Type B pancreatic cell (in vitro differentiated cells): ENCODE results near the gene DNMT3B. TPM values are rescaled to one million over a fixed set of nuclear protein-coding genes. Genes with fewer than 3 reads are reported as not detected.

Source experiments
- DNase-seq: peaks from one replicate; pipeline ENCODE4 v3.0.0; 2021; ENCODE audit warnings: mixed read lengths; ENCODE audit not compliant: unreplicated experiment; ENCODE audit errors: extremely low spot score
- H3K27ac Mint-ChIP-seq: 2 replicates; pipeline ENCODE4 v1.8.0; 2021; ENCODE audit warnings: mild to moderate bottlenecking, mixed read lengths
- H3K27me3 Mint-ChIP-seq: 2 replicates; pipeline ENCODE4 v1.8.0; 2021; ENCODE audit warnings: mixed read lengths
- H3K36me3 Mint-ChIP-seq: 2 replicates; pipeline ENCODE4 v1.8.0; 2021; ENCODE audit warnings: mixed read lengths
- H3K4me1 Mint-ChIP-seq: one replicate; pipeline ENCODE4 v1.8.0; 2021; ENCODE audit warnings: mixed read lengths; ENCODE audit not compliant: unreplicated experiment
- H3K4me3 Mint-ChIP-seq: 2 replicates; pipeline ENCODE4 v1.8.0; 2021; ENCODE audit warnings: mild to moderate bottlenecking, mixed read lengths
- H3K9me3 Mint-ChIP-seq: 2 replicates; pipeline ENCODE4 v1.8.0; 2021; ENCODE audit warnings: mixed read lengths
- total RNA-seq: library from RNA; stranded (reverse); gene quantifications from 2 replicates; pipeline ENCODE4 v1.2.1, GENCODE V29; 2021; ENCODE audit warnings: low replicate concordance
- TF ChIP-seq, protein P1 (sequence below): fragments of 200-600 bp; sonication (generic); conservative IDR thresholded peaks from 2 replicates; pipeline ENCODE4 v1.5.0; 2021; ENCODE audit warnings: antibody characterized with exemption, mild to moderate bottlenecking

Gene DNMT3B
- total RNA-seq, 1 donor from 2014 or later, result 19.7 TPM

DNA sequence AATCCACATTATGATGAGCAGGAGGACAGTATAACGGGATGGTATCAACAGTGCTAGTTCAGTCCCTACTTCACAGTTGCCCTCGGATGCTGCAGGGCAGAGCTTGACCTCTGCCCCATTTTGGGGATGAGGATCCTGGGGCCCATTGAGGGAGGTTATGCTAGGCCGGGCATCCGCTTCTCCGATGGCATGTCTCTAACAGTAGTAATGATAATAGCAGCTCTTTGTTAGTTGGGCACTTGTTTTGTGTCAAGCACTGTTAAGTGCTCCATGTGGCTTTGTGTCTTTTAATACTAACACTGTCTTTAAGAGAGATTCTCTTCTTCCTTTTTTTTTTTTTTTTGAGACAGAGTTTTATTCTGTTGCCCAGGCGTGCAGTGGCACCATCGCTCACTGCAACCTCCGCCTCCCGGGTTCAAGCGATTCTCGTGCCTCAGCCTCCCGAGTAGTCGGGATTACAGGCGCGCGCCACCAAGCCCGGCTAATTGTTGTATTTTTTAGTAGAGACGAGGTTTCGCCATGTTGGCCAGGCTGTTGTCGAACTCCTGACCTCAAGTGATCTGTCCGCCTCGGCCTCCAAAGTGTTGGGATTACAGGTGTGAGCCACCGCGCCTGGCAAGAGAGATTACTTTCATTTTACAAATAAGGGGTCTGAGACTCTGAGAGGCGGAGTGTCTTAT, 58.7 kb downstream of the DNMT3B start:
- H3K27me3 Mint-ChIP-seq, result no peaks in the 10 kb centered on the region
- TF ChIP-seq, protein P1, sequence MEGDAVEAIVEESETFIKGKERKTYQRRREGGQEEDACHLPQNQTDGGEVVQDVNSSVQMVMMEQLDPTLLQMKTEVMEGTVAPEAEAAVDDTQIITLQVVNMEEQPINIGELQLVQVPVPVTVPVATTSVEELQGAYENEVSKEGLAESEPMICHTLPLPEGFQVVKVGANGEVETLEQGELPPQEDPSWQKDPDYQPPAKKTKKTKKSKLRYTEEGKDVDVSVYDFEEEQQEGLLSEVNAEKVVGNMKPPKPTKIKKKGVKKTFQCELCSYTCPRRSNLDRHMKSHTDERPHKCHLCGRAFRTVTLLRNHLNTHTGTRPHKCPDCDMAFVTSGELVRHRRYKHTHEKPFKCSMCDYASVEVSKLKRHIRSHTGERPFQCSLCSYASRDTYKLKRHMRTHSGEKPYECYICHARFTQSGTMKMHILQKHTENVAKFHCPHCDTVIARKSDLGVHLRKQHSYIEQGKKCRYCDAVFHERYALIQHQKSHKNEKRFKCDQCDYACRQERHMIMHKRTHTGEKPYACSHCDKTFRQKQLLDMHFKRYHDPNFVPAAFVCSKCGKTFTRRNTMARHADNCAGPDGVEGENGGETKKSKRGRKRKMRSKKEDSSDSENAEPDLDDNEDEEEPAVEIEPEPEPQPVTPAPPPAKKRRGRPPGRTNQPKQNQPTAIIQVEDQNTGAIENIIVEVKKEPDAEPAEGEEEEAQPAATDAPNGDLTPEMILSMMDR, result peak; percentile 6
- no peak for DNase-seq
- no peaks in the 10 kb centered on the region for H3K9me3 Mint-ChIP-seq
- H3K4me3 Mint-ChIP-seq, result peak overlapping the region; percentile 95
- peaks cover 39% of the 10 kb centered on the region for H3K4me1 Mint-ChIP-seq
- peak overlapping the region; percentile 96 for H3K27ac Mint-ChIP-seq
- peaks cover 10% of the 10 kb centered on the region for H3K36me3 Mint-ChIP-seq

DNA sequence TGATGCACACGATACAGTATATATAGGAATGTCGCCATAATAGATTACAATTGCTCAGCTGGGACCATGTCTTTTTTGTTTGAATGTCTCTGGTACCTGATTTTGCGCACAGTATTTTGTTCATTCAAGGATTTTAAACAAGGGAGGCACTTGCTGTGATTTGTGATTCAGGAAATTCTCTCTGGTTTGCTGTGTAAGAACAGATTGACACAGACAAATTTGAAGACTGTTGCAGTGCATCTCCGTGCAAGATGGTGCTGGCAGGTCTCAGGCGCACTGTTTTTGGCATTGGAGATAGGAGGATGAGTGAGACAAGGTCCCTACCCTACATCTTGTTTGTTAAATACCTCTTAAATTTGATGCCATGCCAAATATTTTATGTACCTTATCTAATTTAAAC, 60.0 kb downstream of the DNMT3B start:
- Mint-ChIP-seq H3K27me3 (no peaks in the 10 kb centered on the region), H3K4me3 (peak overlapping the region; percentile 95), H3K9me3 (no peaks in the 10 kb centered on the region), H3K27ac (peak overlapping the region; percentile 96), H3K36me3 (peaks cover 14% of the 10 kb centered on the region), H3K4me1 (peaks cover 39% of the 10 kb centered on the region)
- TF ChIP-seq, protein P1, result no peak
- no peak for DNase-seq

DNA sequence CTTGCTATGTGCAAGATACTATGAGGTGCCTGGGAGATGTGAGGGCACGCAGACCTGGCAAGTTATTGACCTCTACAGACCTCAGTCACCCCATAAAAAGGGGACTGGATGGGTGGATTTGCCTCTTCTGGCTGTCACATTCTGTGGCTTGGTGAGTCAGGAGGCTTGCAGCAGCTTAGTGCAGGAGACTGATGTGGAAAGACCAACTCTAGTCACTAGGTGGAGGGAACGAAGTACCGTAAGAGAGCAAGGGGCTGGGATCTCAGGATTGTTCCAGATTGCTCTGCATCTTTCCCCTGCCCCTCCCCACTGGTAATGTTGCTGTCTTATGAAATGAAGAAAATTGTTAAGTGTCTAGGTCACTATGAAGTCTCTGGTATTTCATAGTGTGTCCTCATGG, 60.9 kb downstream of the DNMT3B start:
- Mint-ChIP-seq H3K9me3 (no peaks in the 10 kb centered on the region), H3K4me1 (peaks cover 39% of the 10 kb centered on the region), H3K27ac (peak overlapping the region; percentile 96), H3K4me3 (peak overlapping the region; percentile 51), H3K36me3 (peaks cover 18% of the 10 kb centered on the region), H3K27me3 (no peaks in the 10 kb centered on the region)
- TF ChIP-seq, protein P1, result no peak
- no peak for DNase-seq

DNA sequence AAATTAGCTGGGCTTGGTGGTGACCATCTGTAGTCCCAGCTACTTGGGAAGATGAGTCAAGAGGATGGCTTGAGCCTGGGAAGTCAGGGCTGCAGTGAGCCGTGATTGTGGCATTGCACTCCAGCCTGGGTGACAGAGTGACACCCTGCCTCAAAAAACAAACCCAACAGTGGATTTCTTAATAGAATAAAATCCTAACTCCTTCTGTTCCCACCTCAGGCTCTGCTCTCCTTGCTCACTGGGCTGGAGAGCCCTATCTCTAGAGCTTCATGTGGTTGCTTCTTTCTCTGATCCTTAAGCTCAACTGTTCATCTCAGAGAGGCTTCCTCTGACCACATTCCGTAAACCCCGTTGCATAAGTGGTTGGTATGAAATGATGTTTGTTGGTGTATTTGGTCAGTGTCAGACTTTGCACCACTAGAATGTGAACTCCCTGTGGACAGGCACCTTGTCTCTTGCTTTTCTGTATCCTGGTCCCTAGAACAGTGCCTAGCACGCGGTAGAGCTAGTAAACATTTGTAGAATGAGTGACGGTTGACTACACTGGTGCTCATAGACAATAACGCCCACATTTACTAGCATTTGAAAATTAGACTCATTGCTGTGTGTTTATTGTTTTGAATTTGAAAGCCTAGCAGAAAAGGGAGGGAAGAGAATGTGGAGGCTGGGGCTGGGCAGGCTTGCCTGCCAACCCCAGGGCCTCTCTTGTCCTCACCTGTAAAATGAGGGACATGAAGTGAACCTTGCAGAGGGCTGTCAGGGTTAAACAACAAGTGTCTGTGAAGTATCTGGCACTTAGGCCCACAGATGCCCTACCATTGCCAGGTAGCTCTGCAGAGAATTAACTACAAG, 61.8 kb downstream of the DNMT3B start:
- Mint-ChIP-seq H3K9me3 (no peaks in the 10 kb centered on the region), H3K4me3 (peak overlapping the region; percentile 51), H3K27me3 (no peaks in the 10 kb centered on the region), H3K4me1 (peaks cover 45% of the 10 kb centered on the region), H3K36me3 (peaks cover 24% of the 10 kb centered on the region), H3K27ac (peak overlapping the region; percentile 96)
- TF ChIP-seq, protein P1, result no peak
- DNase-seq, result no peak

DNA sequence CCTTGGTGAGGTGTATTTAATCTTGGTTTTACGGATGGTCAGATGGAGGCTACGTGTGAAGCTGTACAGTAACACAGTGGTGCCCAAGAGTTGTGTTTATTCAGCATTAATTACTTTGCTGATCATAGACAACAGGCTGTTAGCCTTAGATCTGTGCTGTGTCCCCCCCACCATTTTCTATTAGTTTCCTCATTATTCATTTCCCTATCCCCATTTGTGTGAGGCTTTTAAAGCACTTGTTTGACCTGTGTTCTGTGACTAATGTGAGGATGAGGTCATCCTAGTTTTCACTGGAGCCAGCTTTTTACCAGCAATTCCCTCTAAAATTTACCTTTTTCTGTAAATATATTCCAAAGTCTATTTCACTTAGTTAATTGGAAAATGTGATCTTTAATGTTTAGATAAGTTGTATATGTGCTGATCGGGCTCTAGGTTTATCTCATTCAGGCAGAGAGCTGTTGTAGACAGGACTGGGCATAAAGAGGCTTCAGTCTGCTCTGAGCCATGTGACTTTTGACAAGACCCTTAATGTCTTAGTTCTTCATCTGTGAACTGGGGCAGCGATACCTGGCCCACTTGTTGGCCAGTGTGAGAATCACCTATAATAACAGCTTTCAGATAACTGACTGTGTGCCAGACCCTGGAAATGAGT, 66.0 kb downstream of the DNMT3B start:
- H3K27me3 Mint-ChIP-seq, result no peaks in the 10 kb centered on the region
- peaks cover 43% of the 10 kb centered on the region for H3K36me3 Mint-ChIP-seq
- TF ChIP-seq, protein P1, result no peak
- H3K27ac Mint-ChIP-seq, result peak overlapping the region; percentile 76
- H3K4me1 Mint-ChIP-seq, result peaks cover 35% of the 10 kb centered on the region
- peak overlapping the region; percentile 21 for H3K4me3 Mint-ChIP-seq
- no peaks in the 10 kb centered on the region for H3K9me3 Mint-ChIP-seq
- no peak for DNase-seq
